ENCODE results near the gene EPS15.
"Not testable (repeated sequence)": the region's sequence is repeated elsewhere in the genome, so short reads cannot be mapped to it uniquely, and the experiment has no call there.

DNA sequence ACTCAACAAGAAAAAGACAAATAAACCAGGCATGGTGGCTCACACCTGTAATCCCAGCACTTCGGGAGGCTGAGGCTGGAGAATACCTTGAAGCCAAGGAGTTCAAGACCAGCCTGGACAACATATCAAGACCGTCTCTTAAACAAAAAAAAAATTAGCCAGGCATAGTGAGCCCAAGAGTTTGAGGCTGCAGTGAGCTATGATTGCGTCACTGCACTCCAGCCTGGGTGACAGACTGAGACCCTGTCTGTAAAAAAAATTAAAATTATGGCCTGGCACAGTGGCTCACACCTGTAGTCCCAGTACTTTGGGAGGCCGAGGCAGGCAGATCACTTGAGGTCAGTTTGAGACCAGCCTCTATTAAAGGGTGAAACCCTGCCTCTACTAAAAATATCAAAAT lies 11.4 kb upstream of the EPS15 start:
- TF ChIP-seq, protein P1, sequence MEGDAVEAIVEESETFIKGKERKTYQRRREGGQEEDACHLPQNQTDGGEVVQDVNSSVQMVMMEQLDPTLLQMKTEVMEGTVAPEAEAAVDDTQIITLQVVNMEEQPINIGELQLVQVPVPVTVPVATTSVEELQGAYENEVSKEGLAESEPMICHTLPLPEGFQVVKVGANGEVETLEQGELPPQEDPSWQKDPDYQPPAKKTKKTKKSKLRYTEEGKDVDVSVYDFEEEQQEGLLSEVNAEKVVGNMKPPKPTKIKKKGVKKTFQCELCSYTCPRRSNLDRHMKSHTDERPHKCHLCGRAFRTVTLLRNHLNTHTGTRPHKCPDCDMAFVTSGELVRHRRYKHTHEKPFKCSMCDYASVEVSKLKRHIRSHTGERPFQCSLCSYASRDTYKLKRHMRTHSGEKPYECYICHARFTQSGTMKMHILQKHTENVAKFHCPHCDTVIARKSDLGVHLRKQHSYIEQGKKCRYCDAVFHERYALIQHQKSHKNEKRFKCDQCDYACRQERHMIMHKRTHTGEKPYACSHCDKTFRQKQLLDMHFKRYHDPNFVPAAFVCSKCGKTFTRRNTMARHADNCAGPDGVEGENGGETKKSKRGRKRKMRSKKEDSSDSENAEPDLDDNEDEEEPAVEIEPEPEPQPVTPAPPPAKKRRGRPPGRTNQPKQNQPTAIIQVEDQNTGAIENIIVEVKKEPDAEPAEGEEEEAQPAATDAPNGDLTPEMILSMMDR (IDR thresholded peaks at IDR 0.05), result not testable (repeated sequence)
- TF ChIP-seq POLR2AphosphoS5, POLR2A (IDR thresholded peaks at IDR 0.05): not testable (repeated sequence)

Measured in gastroesophageal sphincter (tissue), 3 donors.